ENCODE measurements around the gene SPON1. TPM values are rescaled to one million over a fixed set of nuclear protein-coding genes. Genes with fewer than 3 reads are reported as not detected.

SPON1 gene
- total and polyA plus RNA-seq, 4 donors: 0.72 to 4.9 (median 1.2) TPM

DNA sequence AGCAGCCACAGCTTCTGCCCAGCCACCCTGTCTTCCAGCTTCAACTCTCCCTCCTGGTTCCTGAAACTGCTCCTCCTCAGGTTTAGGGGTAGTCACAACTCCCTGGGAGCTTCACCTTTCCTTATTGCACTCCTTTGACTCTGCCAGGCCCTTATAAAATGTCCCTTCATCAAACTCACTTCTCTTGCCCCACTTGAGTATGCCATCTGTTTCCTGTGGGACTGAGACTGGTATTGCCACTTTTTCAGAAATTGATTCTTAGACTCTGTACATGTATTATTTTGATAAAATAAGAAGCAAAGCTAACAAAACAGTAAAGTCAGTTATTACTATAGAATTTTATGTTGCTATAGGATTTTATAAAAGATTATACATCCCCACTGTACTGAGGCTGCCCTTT is 134.1 kb downstream of the SPON1 start (continued):
- TF ChIP-seq RXRA (IDR thresholded peaks at IDR 0.05): no peak

DNA sequence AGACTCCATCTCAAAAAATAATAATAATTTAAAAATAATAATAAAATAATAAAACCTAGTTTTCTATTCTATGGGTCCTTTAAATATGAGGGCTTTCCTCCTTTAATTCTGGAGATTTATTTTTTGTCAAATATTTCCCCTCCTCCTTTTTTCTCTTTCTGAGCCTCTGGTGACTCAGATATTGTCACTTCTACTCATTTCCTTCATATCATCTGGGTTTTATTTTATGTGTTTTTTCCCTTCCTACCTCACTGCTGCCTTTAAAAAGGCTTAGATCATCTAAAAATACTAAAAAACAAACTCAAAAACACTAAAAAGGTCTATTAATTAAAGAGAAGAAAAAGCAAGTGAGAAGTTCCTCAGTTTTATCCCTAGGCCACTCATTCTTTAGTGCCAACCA is 138.9 kb downstream of the SPON1 start:
- no peak for DNase-seq (ENCODE audit: low spot score)
- TF ChIP-seq ZBTB33 (IDR thresholded peaks at IDR 0.05) (no peak), GABPA (IDR thresholded peaks at IDR 0.05 in 1 of 2, conservative IDR thresholded peaks at IDR 0.05 in 1 of 2) (no peak), HNF4A (conservative IDR thresholded peaks at IDR 0.05) (no peak), SP1 (IDR thresholded peaks at IDR 0.05) (no peak), REST (IDR thresholded peaks at IDR 0.05) (no peak), JUND (IDR thresholded peaks at IDR 0.05) (no peak), HNF4G (IDR thresholded peaks at IDR 0.05) (no peak), FOXA1 (IDR thresholded peaks at IDR 0.05) (no peak), ATF3 (IDR thresholded peaks at IDR 0.05) (no peak), RXRA (IDR thresholded peaks at IDR 0.05) (no peak), TAF1 (conservative IDR thresholded peaks at IDR 0.05) (no peak), FOXA2 (IDR thresholded peaks at IDR 0.05) (no peak), YY1 (IDR thresholded peaks at IDR 0.05) (no peak), RAD21 (IDR thresholded peaks at IDR 0.05) (no peak), EGR1 (IDR thresholded peaks at IDR 0.05; ENCODE audit: low read depth in 2 of 2) (no peak), NR2F2 (IDR thresholded peaks at IDR 0.05) (no peak)
- TF ChIP-seq, protein P1, sequence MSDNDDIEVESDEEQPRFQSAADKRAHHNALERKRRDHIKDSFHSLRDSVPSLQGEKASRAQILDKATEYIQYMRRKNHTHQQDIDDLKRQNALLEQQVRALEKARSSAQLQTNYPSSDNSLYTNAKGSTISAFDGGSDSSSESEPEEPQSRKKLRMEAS (IDR thresholded peaks at IDR 0.05): no peak
- TF ChIP-seq, protein P2, sequence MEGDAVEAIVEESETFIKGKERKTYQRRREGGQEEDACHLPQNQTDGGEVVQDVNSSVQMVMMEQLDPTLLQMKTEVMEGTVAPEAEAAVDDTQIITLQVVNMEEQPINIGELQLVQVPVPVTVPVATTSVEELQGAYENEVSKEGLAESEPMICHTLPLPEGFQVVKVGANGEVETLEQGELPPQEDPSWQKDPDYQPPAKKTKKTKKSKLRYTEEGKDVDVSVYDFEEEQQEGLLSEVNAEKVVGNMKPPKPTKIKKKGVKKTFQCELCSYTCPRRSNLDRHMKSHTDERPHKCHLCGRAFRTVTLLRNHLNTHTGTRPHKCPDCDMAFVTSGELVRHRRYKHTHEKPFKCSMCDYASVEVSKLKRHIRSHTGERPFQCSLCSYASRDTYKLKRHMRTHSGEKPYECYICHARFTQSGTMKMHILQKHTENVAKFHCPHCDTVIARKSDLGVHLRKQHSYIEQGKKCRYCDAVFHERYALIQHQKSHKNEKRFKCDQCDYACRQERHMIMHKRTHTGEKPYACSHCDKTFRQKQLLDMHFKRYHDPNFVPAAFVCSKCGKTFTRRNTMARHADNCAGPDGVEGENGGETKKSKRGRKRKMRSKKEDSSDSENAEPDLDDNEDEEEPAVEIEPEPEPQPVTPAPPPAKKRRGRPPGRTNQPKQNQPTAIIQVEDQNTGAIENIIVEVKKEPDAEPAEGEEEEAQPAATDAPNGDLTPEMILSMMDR (IDR thresholded peaks at IDR 0.05; ENCODE audit: low read depth, low read length, missing input control): no peak
- no peak overlapping the region for H3K4me3 ChIP-seq (ENCODE audit: low read depth in 1 of 3, low read length in 3 of 3)
- H3K27me3 ChIP-seq (ENCODE audit: control insufficient read depth in 4 of 4, insufficient read depth in 4 of 4, low read length in 3 of 4): peaks cover 0 to 3% (median 0%) of the 10 kb centered on the region in 4 donors
- no peak overlapping the region for H3K27ac ChIP-seq (ENCODE audit: low read depth in 1 of 2, low read length in 2 of 2)
- H3K36me3 ChIP-seq (ENCODE audit: control insufficient read depth in 4 of 4, insufficient read depth in 3 of 4, low read depth in 1 of 4, low read length in 3 of 4): no peaks in the 10 kb centered on the region
- H3K9me3 ChIP-seq (ENCODE audit: control insufficient read depth in 4 of 4, low read length in 3 of 4): no peaks in the 10 kb centered on the region
- H3K4me1 ChIP-seq (ENCODE audit: control insufficient read depth in 4 of 4, insufficient read depth in 4 of 4, low read length in 3 of 4): no peaks in the 10 kb centered on the region
- H3K9ac ChIP-seq (ENCODE audit: low read depth in 1 of 2, low read length in 2 of 2): no peak overlapping the region
